PC-3 (cell line): ENCODE measurements around the gene DGKB. TPM values are rescaled to one million over a fixed set of nuclear protein-coding genes. Genes with fewer than 3 reads are reported as not detected.

Experiments
- ATAC-seq: fragments of 200-7000 bp; cut with Tn5 transposase; 2 replicates; pipeline ENCODE4 v1.9.1; 2020; ENCODE audit warnings: mild to moderate bottlenecking, moderate library complexity
- BruUV-seq: library from RNA; stranded (reverse); fragments of 400-500 nt; replicated peaks from 2 replicates; lab custom pipeline; 2021; lab: Mats Ljungman, UMichigan
- CTCF ChIA-PET: fragments of 300-600 bp; sonication (Branson Sonifier 250); formaldehyde crosslinking; loops from one replicate; lab custom pipeline; 2022; ENCODE audit warnings: antibody characterized with exemption; lab: Charles Lee
- POLR2A ChIA-PET: fragments of 300-600 bp; sonication (Branson Sonifier 250); formaldehyde crosslinking; loops from one replicate; lab custom pipeline; 2022; ENCODE audit warnings: antibody characterized with exemption; ENCODE audit not compliant: unreplicated experiment; lab: Charles Lee
- DNase-seq: peaks from one replicate; pipeline ENCODE4 v3.0.0-alpha.2; 2015
- H2AFZ ChIP-seq: fragments of 300-600 bp; sonication (generic); 2 replicates; pipeline ENCODE4 v1.6.0; 2016; ENCODE audit warnings: antibody characterized with exemption, low read length
- H3F3A ChIP-seq: fragments of 300-600 bp; sonication (generic); one replicate; pipeline ENCODE4 v1.6.0; 2017; ENCODE audit warnings: antibody characterized with exemption, low read length, control low read depth, mild to moderate bottlenecking; ENCODE audit not compliant: unreplicated experiment
- H3K27ac ChIP-seq: fragments of 300-600 bp; sonication (generic); 2 replicates; pipeline ENCODE4 v1.5.1; 2016; ENCODE audit warnings: mild to moderate bottlenecking, low read length
- H3K27me3 ChIP-seq: fragments of 300-600 bp; sonication (generic); 2 replicates; pipeline ENCODE4 v1.6.1; 2016; ENCODE audit warnings: low read length, mixed read lengths
- H3K36me3 ChIP-seq: fragments of 300-600 bp; sonication (generic); 2 replicates; pipeline ENCODE4 v1.6.1; 2016; ENCODE audit warnings: low read depth, mixed run types, low read length, mixed read lengths
- H3K4me1 ChIP-seq: fragments of 300-600 bp; sonication (generic); 2 replicates; pipeline ENCODE4 v1.5.1; 2016; ENCODE audit warnings: low read length; ENCODE audit not compliant: insufficient read depth
- H3K4me2 ChIP-seq: fragments of 300-600 bp; sonication (generic); 2 replicates; pipeline ENCODE4 v1.6.0; 2016; ENCODE audit warnings: low read length
- H3K4me3 ChIP-seq: fragments of 300-600 bp; sonication (generic); 2 replicates; pipeline ENCODE4 v1.5.1; 2016; ENCODE audit warnings: mild to moderate bottlenecking, low read length, mixed read lengths
- H3K79me2 ChIP-seq: fragments of 300-600 bp; sonication (generic); 2 replicates; pipeline ENCODE4 v1.6.1; 2017; ENCODE audit warnings: low read length, mixed read lengths
- H3K9ac ChIP-seq: fragments of 300-600 bp; sonication (generic); 2 replicates; pipeline ENCODE4 v1.6.0; 2016; ENCODE audit warnings: mild to moderate bottlenecking, low read length
- H3K9me2 ChIP-seq: fragments of 300-600 bp; sonication (generic); replicated peaks from 2 replicates; pipeline ENCODE4 v1.6.1; 2016; ENCODE audit warnings: mixed run types, low read length, mixed read lengths
- H3K9me3 ChIP-seq: fragments of 300-600 bp; sonication (generic); 2 replicates; pipeline ENCODE4 v1.6.1; 2016; ENCODE audit warnings: low read length, mixed read lengths
- H4K20me1 ChIP-seq: fragments of 300-600 bp; sonication (generic); 2 replicates; pipeline ENCODE4 v1.6.1; 2016; ENCODE audit warnings: low read length, mixed read lengths
- EZH2 ChIP-seq: fragments of 300-600 bp; sonication (generic); IDR thresholded peaks from one replicate; pipeline ENCODE4 v1.6.1; 2017; ENCODE audit warnings: antibody characterized with exemption, mild to moderate bottlenecking, low read length; ENCODE audit not compliant: unreplicated experiment
- EZH2phosphoT487 ChIP-seq: fragments of 300-600 bp; sonication (generic); IDR thresholded peaks from 2 replicates; pipeline ENCODE4 v1.6.1; 2018; ENCODE audit warnings: mild to moderate bottlenecking, antibody characterized with exemption, low read length, borderline replicate concordance
- intact Hi-C: fragments of 100-400 bp; cut with micrococcal nuclease; formaldehyde crosslinking; loops from 2 replicates; pipeline ENCODE4 v1.9.0; 2023
- total RNA-seq: library from RNA; depleted of rRNA; stranded (reverse); fragments of >200 nt; gene quantifications from 2 replicates; pipeline ENCODE4 v1.2.3, GENCODE V29; 2014
- TF ChIP-seq, protein P1 (sequence below): fragments of 300-600 bp; sonication (generic); conservative IDR thresholded peaks from 2 replicates; pipeline ENCODE4 v1.5.1; 2017; ENCODE audit warnings: antibody characterized with exemption, low read depth, mild to moderate bottlenecking, low read length

Gene DGKB
- total RNA-seq, 1 experiment from 2014 or later: 0.15 TPM

DNA sequence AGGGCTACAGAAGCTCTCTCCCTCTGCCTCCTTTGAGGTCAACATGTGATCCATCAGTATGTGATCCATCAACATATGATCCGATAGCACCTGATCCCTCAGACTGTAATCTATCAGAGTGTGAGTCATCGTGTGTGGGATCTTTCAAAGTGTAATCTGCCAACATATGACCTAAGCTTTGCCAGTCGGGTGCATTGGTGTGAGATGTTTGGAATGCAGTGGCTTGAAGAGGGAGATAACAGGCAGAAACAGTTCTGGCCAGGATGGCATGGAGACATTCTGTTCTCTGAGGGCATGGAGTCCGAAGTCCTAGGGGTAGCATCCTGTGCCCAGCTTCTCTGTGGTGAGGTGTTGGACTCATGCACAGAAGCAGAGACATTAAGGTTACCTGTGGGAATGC is 695.4 kb downstream of the DGKB start:
- no TSS peak for BruUV-seq
- POLR2A ChIA-PET: no interaction called here

GRCh38 chr7:14206121-14206520 is 696.4 kb downstream of the DGKB start:
- Histone ChIP-seq H3K9me3 (no peaks in the 10 kb centered on the region), H3K27me3 (no peaks in the 10 kb centered on the region), H3K9ac (no peak overlapping the region), H3K9me2 (no peaks in the 10 kb centered on the region), H3K36me3 (no peaks in the 10 kb centered on the region), H3K4me3 (no peak overlapping the region), H3K27ac (no peak overlapping the region), H4K20me1 (no peaks in the 10 kb centered on the region), H3F3A (no peaks in the 10 kb centered on the region), H3K4me2 (no peak overlapping the region), H2AFZ (no peak overlapping the region), H3K79me2 (no peaks in the 10 kb centered on the region), H3K4me1 (no peaks in the 10 kb centered on the region)
- intact Hi-C loops: no loop called here
- CTCF ChIA-PET: no interaction called here
- TF ChIP-seq, protein P1, sequence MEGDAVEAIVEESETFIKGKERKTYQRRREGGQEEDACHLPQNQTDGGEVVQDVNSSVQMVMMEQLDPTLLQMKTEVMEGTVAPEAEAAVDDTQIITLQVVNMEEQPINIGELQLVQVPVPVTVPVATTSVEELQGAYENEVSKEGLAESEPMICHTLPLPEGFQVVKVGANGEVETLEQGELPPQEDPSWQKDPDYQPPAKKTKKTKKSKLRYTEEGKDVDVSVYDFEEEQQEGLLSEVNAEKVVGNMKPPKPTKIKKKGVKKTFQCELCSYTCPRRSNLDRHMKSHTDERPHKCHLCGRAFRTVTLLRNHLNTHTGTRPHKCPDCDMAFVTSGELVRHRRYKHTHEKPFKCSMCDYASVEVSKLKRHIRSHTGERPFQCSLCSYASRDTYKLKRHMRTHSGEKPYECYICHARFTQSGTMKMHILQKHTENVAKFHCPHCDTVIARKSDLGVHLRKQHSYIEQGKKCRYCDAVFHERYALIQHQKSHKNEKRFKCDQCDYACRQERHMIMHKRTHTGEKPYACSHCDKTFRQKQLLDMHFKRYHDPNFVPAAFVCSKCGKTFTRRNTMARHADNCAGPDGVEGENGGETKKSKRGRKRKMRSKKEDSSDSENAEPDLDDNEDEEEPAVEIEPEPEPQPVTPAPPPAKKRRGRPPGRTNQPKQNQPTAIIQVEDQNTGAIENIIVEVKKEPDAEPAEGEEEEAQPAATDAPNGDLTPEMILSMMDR: no peak
- no peak for TF ChIP-seq EZH2
- no peak for TF ChIP-seq EZH2phosphoT487
- DNase-seq (no peak), ATAC-seq (no peak)
- BruUV-seq: no TSS peak
- POLR2A ChIA-PET: no interaction called here

More for the DNA sequence above, 695.4 kb downstream of the DGKB start:
- no peaks in the 10 kb centered on the region for H3K79me2 ChIP-seq
- no peaks in the 10 kb centered on the region for H3K4me1 ChIP-seq
- H3K27ac ChIP-seq: no peak overlapping the region
- no peak overlapping the region for H3K9ac ChIP-seq
- H3K4me3 ChIP-seq: no peak overlapping the region
- H3F3A ChIP-seq: no peaks in the 10 kb centered on the region
- DNase-seq: no peak
- CTCF ChIA-PET: no interaction called here
- H3K9me3 ChIP-seq: no peaks in the 10 kb centered on the region
- no peaks in the 10 kb centered on the region for H3K36me3 ChIP-seq
- intact Hi-C loops: no loop called here
- no peak overlapping the region for H3K4me2 ChIP-seq
- H3K27me3 ChIP-seq: no peaks in the 10 kb centered on the region
- TF ChIP-seq EZH2phosphoT487: no peak
- TF ChIP-seq EZH2: no peak
- TF ChIP-seq, protein P1: no peak
- H4K20me1 ChIP-seq: no peaks in the 10 kb centered on the region
- no peak overlapping the region for H2AFZ ChIP-seq
- H3K9me2 ChIP-seq: no peaks in the 10 kb centered on the region
- no peak for ATAC-seq

DNA sequence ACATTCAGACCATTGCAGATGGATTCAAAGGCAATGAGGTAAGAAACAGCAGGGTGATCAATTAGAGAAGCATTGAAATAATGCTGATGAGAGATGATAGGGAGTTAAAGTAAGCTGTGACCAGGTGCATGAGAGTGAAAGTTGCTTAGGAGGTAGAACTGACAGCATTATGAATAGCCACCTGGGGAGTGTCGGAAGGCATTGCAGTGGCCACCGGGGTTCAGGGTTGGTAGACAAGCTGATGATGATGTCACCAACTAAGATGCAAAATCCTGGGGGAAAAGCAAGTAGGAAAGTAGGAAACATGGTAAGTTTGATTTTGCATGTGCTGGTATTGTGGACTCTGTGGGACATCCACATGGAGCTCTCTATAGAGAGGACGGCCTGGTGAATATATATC is 701.2 kb downstream of the DGKB start:
- CTCF ChIA-PET: no interaction called here

More for the DNA sequence above, 701.2 kb downstream of the DGKB start:
- TF ChIP-seq EZH2 (no peak), EZH2phosphoT487 (no peak)
- TF ChIP-seq, protein P1: no peak
- no TSS peak for BruUV-seq
- Histone ChIP-seq H3K4me2 (no peak overlapping the region), H4K20me1 (no peaks in the 10 kb centered on the region), H3K79me2 (no peaks in the 10 kb centered on the region), H3K4me1 (peaks cover 2% of the 10 kb centered on the region; the same call in 1 of the 2 replicates), H3K27me3 (no peaks in the 10 kb centered on the region), H3K9ac (no peak overlapping the region), H3K9me2 (no peaks in the 10 kb centered on the region), H3K9me3 (no peaks in the 10 kb centered on the region), H3K36me3 (no peaks in the 10 kb centered on the region), H3K27ac (no peak overlapping the region), H3F3A (no peaks in the 10 kb centered on the region), H3K4me3 (no peak overlapping the region), H2AFZ (no peak overlapping the region)
- ATAC-seq (no peak), DNase-seq (no peak)
- intact Hi-C loops: no loop called here
- POLR2A ChIA-PET: no interaction called here
